Measurements from ENCODE around the gene SLC22A3. TPM values are rescaled to one million over a fixed set of nuclear protein-coding genes. Genes with fewer than 3 reads are reported as not detected.

The SLC22A3 gene
- total and polyA plus RNA-seq, 2 of the 13 experiments (the other 11 are each of a cell fraction or from before 2014, with no cell fraction given) = 12.0 to 31.5 TPM

GRCh38 chr6:160347259-160348222 is 637 bp upstream of the SLC22A3 start (continued):
- TF ChIP-seq ZNF629 (CRISPR knock-in tag; conservative IDR thresholded peaks at IDR 0.05) = no peak
- TF ChIP-seq, protein P1, sequence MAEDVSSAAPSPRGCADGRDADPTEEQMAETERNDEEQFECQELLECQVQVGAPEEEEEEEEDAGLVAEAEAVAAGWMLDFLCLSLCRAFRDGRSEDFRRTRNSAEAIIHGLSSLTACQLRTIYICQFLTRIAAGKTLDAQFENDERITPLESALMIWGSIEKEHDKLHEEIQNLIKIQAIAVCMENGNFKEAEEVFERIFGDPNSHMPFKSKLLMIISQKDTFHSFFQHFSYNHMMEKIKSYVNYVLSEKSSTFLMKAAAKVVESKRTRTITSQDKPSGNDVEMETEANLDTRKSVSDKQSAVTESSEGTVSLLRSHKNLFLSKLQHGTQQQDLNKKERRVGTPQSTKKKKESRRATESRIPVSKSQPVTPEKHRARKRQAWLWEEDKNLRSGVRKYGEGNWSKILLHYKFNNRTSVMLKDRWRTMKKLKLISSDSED (CRISPR knock-in tag; IDR thresholded peaks at IDR 0.05) = peak; percentile 85
- 0 out of 2 replicates have a peak, but pooled peaks have one; percentile 21 for TF ChIP-seq TBX2 (CRISPR knock-in tag; IDR thresholded peaks at IDR 0.05; ENCODE audit: borderline replicate concordance)
- TF ChIP-seq ZNF550 (CRISPR knock-in tag; IDR thresholded peaks at IDR 0.05; ENCODE audit: borderline replicate concordance) = no peak
- no peak for TF ChIP-seq MED1 (CRISPR knock-in tag; IDR thresholded peaks at IDR 0.05)
- TF ChIP-seq ZKSCAN8 (CRISPR knock-in tag; IDR thresholded peaks at IDR 0.05; ENCODE audit: borderline replicate concordance) = no peak
- no peak for TF ChIP-seq RNF2 (conservative IDR thresholded peaks at IDR 0.05; ENCODE audit: low read depth)
- no peak for TF ChIP-seq PHF20 (CRISPR knock-in tag; IDR thresholded peaks at IDR 0.05)
- TF ChIP-seq SMARCE1 (IDR thresholded peaks at IDR 0.05; ENCODE audit: borderline replicate concordance) = no peak
- no peak for TF ChIP-seq ZNF160 (CRISPR knock-in tag; IDR thresholded peaks at IDR 0.05)
- no peak; the same call in 1 of the 2 replicates for TF ChIP-seq HIC2 (CRISPR knock-in tag; IDR thresholded peaks at IDR 0.05; ENCODE audit: low read depth)
- TF ChIP-seq PHB2 (IDR thresholded peaks at IDR 0.05; ENCODE audit: partially characterized antibody) = no peak
- no peak for TF ChIP-seq MED13 (CRISPR knock-in tag; IDR thresholded peaks at IDR 0.05)
- no peak for TF ChIP-seq MTF2 (CRISPR knock-in tag; IDR thresholded peaks at IDR 0.05; ENCODE audit: borderline replicate concordance)
- TF ChIP-seq MYNN (CRISPR knock-in tag; IDR thresholded peaks at IDR 0.05; ENCODE audit: low read depth) = no peak
- no peak for TF ChIP-seq CTCF (CRISPR knock-in tag; IDR thresholded peaks at IDR 0.05)
- TF ChIP-seq ZNF674 (CRISPR knock-in tag; IDR thresholded peaks at IDR 0.05; ENCODE audit: low read depth) = no peak
- no peak for TF ChIP-seq ZNF12 (CRISPR knock-in tag; IDR thresholded peaks at IDR 0.05)
- TF ChIP-seq, protein P2, sequence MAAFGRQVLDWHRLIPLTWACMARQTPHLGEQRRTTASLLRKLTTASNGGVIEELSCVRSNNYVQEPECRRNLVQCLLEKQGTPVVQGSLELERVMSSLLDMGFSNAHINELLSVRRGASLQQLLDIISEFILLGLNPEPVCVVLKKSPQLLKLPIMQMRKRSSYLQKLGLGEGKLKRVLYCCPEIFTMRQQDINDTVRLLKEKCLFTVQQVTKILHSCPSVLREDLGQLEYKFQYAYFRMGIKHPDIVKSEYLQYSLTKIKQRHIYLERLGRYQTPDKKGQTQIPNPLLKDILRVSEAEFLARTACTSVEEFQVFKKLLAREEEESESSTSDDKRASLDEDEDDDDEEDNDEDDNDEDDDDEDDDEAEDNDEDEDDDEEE (CRISPR knock-in tag; IDR thresholded peaks at IDR 0.05) = no peak

All from HepG2 (cell line).